NCI-H524 (cell line): ENCODE measurements around the gene NUDT9.
"Not testable (repeated sequence)": the region's sequence is repeated elsewhere in the genome, so short reads cannot be mapped to it uniquely, and the experiment has no call there.

ENCODE experiments used
- DNase-seq, 2 experiments: peaks; one replicate each; lab custom pipeline; 2025; lab: John Stamatoyannopoulos, UW

Gene NUDT9

GRCh38 chr4:87461281-87461700, 38.9 kb downstream of the NUDT9 start:
- DNase-seq: no peak

- no peak for DNase-seq
Observed at GRCh38 chr4:87462102-87462501, 39.7 kb downstream of the NUDT9 start.

GRCh38 chr4:87465739-87466366, 43.5 kb downstream of the NUDT9 start:
- DNase-seq: peak in 1 of 2 experiments; percentile 3

DNA sequence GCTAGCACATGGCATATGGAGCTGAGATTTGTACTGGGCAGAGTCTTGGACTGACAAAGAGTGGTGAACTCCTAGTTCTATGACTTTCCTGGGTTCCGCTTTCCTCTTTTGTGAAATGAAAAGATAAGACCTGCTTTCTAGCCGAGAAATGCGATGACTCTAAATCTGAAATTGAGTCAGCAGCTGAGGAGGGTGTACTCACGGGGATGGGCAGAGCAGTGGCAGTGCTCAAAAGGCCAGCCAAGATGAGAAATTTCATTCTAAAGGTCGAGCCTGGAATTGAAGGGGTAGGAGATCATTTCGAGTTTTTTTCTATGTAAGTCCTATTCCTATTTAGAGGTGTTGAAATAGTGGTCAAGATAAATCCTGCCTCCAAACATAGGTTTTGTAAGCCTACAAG, 47.0 kb downstream of the NUDT9 start:
- no peak for DNase-seq

DNA sequence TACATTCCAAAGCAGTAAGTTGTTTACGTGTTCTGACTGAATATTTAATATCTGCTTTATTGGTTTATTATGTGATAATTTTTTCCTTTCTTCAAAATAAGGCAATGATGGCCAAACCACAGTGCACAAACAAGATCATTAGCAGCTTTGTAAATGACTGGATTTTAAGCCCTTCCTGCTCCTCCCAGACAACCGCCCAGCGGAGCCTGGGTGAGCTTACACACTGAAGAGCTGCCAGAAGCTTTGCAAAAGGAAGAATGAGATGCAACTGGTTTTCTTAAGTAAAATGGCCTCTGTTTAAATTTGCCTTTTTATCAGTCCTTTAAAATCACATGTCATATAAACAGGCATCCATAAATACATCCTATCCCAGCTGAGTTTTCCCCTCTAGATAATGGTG, 54.6 kb downstream of the NUDT9 start:
- no peak for DNase-seq

DNA sequence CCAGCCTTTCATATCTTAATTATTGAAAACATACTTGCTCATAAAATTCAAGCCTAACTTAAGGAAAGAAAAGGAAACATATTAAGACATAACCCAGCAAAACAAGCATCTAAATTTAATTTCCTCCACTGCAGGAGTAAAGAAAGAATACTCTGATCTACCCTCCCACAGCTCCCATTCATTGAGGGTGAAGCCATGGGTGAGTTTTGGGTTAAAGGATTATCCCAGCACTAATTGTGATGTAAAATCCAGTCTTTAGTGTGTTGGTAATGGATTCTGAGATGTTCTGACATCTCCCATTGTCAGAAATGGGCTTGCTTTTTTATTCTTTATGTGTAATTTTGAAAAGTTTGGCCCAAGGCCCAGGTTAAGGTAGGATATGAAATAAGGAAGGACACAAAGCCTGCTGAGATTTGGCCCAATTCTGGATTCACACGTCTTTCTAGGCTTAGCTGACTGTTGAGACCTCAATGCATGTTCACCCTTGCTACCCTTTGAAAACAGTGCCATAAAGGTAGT, 56.4 kb downstream of the NUDT9 start:
- DNase-seq: no peak

GRCh38 chr4:87481377-87481776, 59.0 kb downstream of the NUDT9 start:
- DNase-seq: no peak

- DNase-seq: not testable (repeated sequence)
Observed at GRCh38 chr4:87483247-87483646, 60.9 kb downstream of the NUDT9 start.

DNA sequence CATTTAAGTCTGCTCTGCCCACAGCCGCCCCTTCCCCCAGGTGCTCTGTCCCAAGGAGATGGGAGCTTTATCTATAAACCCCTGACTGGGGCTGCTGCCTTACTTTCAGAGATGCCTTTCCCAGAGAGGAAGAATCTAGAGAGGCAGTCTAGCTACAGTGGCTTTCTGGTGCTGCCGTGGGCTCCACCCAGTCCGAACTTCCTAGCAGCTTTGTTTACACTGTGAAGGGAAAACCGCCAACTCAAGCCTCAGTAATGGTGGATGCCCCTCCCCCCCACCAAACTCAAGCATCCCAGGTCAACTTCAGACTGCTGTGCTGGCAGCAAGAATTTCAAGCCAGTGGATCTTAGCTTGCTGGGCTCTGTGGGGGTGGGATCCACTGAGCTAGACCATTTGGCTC, 66.3 kb downstream of the NUDT9 start:
- DNase-seq: not testable (repeated sequence)

DNA sequence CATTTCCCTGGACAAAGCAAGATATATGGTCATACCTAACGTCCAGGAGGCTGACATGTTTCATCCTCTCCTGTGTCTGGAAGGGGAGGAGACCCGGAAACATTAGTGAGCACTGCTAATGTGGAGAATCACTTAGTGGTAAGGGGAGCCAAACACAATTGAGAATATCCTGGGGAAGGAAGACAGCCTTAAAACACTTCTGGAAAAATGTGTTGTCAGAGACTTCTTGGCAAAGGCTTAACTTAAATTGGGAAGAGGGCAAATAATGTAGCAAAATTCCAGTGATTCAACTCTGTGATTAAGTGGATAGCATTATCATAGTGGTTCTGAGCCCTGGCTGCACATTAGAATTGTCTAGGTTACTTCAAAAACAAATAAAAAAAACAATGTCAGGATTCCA, 67.3 kb downstream of the NUDT9 start:
- no peak for DNase-seq

- DNase-seq: no peak
Observed at GRCh38 chr4:87490664-87491369, 68.4 kb downstream of the NUDT9 start.

- no peak for DNase-seq
Observed at GRCh38 chr4:87491436-87491835, 69.1 kb downstream of the NUDT9 start.

GRCh38 chr4:87491851-87492250, 69.5 kb downstream of the NUDT9 start:
- not testable (repeated sequence) for DNase-seq

GRCh38 chr4:87493115-87493514, 70.7 kb downstream of the NUDT9 start:
- DNase-seq: no peak

DNA sequence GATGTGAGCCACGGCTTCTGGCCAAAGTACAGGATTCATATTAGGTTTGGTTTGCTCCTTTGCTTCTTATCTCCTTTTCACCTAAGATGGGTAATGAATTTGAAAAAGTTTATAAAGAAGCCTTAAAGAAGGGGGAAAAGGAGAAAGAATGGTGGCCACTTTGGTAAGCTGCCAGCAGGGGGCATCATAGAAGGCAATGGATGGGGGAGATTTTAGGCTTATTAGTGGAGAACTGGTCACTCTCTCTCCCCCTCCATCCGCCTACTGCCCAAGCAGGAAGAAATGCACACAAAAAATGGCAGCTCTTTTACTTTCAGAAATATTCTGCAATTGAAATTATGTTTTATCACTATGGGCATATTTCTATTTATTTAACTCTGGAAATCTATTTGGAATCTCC, 74.8 kb downstream of the NUDT9 start:
- DNase-seq: no peak

GRCh38 chr4:87497578-87497977, 75.2 kb downstream of the NUDT9 start:
- DNase-seq: no peak

DNA sequence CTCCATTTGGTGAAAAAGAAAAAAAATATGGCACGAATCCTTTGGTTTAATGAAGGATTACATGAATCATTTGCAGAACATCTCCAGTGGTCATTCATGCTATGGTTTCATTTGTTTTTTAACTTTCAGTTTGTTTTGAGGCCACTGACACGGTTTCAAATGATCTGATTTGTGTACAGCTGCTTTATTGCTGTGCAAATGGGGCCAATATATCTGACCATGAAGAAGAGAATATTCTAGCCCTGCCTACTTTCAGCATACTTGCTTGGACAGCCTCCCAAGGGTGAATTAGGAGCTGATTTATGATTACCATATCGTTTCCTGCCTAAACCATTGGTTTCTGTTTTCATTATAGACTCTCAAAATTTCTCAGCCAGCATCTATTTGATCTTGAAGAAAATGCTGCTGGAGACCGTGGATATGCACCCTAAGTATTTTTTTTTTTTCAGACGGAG, 76.1 kb downstream of the NUDT9 start:
- no peak for DNase-seq

GRCh38 chr4:87499403-87500091, 77.2 kb downstream of the NUDT9 start:
- DNase-seq: no peak

DNA sequence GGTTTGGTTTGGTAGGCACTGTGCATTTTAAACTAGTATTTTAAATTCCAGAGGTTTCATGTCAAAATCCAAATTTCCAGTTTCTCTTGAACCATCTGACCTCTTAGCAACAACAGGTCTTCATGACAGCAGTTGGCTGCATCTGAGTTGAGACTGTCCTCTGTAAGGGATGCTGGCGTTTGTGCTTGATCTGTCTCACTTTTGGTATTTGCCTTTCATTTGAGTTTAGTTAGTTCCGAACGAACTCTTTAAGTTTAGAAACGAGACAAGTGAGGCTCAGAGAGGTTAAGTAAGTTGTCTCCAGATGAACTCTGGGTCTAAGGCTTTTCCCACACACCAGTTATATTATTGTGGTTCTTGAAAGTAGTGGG, 77.7 kb downstream of the NUDT9 start:
- DNase-seq: no peak

GRCh38 chr4:87502580-87503238, 80.3 kb downstream of the NUDT9 start:
- DNase-seq: no peak

GRCh38 chr4:87505862-87506261, 83.5 kb downstream of the NUDT9 start:
- no peak for DNase-seq

DNA sequence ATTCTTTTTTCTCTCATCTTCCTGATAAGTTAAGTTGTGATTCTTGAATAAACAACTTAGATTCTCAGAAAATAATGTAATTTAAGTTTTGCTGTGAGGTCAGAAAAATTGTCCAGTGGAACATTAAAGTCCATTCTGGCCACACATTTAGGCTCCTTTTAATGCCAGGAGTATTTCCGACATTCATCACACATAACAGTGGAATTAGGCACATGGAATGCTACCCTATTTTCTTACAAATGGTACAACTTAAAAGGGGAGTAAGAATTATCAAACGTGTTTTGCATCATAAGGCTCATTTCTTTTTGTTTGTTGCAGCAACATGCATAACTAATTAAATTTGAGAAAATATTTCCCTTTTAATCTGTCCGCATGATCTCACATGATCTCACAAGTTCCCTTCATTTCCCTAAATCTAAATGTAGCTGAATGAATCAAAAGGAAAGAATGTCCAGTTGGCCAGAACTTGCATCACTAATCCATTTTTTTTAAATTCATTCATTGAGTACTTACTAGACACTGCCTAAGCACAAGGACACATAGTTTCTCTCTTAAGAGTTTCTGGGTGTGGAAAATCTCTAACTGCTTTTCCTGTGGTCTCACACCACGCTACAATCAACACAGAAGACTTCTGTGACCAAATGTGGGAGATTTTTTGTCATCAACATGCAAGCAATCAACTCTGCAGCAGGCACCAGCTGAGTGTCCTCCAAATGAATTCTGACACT, 84.8 kb downstream of the NUDT9 start:
- no peak for DNase-seq
